Ramos (cell line): ENCODE results near the gene LRRTM3.

Experiments used
- in situ Hi-C: fragments of 300-500 bp; cut with MboI; formaldehyde crosslinking; loops from one replicate; pipeline ENCODE4 v1.14.3; 2022; ENCODE audit warnings: low sequenced_read_pairs; ENCODE audit not compliant: unreplicated experiment

LRRTM3 gene

DNA sequence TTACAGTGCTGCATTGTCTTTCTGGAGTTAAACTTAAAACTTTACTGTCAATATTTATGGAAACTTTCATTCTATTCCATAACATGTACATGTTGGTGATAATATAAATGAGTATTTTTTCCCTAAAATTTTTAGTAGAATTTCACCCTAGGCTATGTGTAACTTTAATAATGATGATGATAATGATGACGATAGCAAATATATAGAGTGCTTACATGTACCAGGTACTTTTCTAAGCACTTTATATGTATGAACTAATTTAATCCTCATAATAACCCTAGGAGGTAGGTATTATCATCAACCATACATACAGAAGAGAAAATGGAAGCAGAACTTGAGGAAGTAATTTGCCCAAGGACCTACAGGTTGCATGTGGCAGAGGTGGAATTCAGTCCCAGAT, 85.6 kb downstream of the LRRTM3 start:
- in situ Hi-C loops, result no loop called here

DNA sequence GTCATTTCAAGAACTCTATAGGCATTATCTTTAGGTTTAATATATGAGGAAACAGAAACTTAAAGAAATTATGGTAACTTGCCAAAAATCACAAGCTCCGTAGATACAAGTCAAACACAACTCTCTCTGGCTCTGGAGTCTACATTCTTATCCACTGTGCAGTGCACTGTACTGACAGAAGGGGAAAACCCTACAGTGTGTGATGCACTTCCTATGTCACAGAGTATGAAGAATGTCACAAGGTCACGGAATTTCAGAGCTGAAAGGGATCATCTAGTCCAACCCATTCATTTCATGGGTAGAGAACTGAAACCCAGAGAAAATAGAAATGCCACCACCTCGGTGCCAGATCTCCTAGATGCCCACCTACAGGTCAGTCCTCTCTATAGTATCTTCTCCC, 86.1 kb downstream of the LRRTM3 start:
- in situ Hi-C loops, result no loop called here

DNA sequence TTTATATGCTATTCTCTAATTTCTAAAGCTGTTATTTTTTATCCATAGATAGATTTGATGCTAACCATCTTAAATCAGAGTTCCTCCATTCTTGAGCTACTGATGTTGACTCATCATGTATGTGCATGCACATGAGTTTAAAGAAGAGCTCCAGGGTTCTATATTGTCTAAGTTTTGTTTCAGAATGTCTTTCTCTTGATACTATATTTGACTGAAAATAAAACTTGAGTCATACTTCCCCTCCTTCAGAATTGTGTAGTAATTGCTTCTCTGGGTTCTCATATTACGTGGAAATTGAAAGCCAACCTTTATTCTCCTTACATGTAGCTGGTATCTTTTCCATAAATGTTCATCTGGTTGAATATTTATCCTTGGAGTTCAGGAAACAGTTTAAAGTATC, 89.4 kb downstream of the LRRTM3 start:
- in situ Hi-C loops, result no loop called here

DNA sequence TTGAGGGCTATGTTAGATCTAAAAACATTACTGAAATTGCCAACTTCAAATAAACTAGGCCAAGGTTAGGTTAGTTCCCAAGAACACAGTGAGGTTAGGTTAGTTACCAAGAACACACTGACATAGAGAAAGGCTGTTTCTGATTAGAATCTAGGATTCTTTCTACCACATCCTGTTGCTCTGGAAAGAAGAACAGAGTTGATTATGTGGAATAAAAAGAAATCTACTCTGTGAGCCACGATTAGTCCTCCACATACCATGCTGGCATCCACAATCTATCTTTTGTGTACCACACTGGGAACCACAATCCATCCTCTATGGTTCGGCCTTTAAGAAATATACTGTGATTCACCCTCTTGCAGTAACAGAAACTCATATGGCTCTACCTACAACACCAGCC, 91.4 kb downstream of the LRRTM3 start:
- in situ Hi-C loops, result no loop called here

DNA sequence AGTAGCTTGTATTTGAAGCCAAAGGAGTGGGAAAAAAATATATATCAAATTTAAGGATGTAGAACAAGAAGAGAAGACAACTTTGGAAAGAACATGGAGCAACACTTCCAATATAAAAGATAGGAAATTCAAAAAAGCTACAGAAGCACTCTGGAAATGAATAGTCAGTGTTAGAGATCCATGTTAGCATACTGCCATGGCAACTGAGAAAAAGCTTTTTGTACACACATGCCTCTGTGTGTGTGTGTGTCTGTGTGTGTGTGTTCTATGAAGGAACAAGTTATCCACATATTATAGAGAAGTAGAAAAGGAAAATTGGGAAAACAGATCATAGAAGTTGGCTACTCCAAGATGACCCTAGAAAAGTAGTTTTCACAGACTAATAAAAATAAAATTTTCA, 96.3 kb downstream of the LRRTM3 start:
- in situ Hi-C loops, result no loop called here

DNA sequence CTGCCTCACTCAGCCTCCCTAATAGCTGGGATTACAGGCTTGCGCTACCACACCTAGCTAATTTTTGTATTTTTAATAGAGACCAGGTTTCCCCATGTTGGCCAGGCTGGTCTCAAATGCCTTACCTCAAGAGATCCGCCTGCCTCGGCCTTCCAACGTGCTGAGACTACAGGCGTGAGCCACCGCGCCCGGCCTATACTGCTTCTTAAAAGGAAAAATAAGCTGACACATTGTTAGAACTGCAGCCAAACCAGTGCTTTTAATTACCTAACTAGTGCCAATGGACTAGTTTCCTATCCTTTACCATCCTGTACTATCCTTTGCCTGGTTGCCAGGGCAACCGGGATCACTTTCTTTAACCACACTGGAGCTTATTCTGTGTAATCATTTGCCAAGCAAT, 108.0 kb downstream of the LRRTM3 start:
- in situ Hi-C loops, result no loop called here

DNA sequence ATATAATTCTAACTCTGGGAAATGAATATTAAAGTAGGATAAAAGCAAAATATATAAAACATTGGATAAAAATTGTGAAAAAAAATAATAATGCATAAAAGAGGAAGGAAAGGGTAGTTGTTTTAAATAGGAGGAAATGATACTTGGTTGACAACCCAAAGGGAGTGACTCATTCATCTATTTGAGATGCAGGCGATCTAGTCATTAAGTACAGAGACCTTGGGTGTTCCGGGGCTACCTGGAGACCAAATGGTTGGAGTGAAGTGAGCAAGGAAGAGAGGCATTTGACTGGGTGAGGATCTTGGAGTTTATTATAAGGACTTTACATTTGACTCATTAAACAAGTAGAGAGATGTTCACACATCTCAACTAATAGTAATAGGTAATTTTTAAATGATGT, 111.0 kb downstream of the LRRTM3 start:
- in situ Hi-C loops, result no loop called here

DNA sequence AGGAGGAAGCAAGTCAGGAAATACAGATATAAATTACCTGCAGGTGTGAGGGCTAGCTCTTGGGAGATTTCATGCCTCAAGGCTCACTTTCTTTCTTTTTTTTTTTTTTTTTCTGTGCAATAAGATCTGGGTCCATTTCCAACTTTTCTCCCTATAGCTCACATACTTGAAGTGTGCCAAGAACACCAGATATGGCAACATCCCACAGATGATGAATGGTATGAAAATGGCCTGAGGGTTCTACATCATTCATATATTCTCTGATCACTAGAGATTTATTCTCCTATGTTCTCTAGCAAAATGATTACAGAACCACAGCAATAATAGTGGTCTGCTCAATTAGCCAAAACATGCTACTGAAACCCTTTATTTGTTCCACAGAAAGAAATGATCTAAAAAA, 117.2 kb downstream of the LRRTM3 start:
- in situ Hi-C loops, result no loop called here

DNA sequence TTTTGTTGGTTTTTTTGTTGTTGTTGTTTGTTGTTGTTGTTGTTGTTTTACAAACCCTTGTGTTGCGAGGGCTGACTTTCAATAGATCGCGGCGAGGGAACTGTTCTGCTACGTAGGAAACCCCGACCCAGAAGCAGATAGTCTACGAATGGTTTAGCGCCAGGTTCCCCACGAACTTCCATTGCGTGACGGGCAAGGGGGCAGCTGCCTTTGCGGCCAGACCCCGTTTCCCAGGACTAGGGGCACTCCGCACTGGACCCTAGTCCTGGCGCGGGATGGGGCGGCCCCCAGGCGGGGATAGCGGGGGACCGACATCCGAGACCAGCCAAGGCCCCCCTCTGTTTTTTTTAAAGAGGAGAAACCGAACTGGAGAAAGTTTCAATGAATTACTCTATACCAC, 119.6 kb downstream of the LRRTM3 start:
- in situ Hi-C loops, result no loop called here

DNA sequence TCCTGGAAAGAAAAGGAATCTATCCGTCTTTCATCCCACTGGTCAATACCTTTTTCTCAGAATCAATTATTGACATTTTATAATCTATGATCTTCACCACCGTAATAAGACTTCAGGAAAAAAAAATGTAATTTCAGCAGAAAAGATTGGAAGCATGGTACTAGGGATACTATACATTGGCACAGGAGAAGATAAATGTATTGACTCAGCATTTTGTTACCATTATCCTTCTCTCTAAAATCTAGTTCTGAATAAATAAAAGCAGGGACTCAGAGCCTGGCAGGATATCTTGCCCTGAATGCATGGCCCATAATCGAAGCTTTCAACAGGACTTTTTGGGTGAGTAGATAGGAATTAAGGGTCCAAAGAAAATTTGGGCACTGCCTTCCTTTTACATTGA, 120.7 kb downstream of the LRRTM3 start:
- in situ Hi-C loops, result no loop called here

DNA sequence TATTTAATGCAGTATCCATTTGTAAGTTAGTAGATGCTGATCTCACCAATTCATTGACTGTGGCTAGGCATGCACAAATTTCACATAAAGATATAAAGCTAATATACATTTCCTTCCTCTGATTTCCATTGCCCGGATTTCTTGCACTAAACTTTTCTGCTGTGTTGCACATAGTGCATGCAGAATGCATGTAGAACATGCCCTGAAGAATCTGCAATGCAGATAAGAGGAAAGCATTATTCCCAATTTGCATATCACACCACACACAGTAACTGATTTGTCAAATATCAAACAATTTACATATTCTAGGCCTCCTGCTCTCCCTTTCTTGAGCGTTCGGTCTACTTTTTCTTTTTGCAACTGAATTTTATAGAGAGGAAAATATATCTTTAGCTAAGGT, 124.2 kb downstream of the LRRTM3 start:
- in situ Hi-C loops, result no loop called here

DNA sequence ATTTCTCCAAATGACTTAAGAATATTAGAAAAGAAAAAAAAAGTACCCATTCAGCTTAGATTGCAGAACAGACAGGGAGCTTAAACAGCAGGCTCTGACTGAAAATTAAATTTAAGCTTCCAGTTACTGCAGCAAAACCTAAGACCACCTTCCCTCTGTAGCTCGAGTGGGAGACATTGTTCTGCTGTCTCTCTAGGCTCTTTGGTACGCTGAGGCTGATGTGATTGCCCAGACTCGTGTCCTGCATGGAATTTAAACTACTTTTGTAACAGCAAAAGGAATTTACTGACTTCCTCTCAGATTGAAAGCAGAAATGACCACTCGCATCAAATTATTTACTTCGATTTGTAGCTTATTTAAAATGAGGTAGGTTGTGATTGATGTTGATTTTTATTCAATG, 124.6 kb downstream of the LRRTM3 start:
- in situ Hi-C loops, result no loop called here

DNA sequence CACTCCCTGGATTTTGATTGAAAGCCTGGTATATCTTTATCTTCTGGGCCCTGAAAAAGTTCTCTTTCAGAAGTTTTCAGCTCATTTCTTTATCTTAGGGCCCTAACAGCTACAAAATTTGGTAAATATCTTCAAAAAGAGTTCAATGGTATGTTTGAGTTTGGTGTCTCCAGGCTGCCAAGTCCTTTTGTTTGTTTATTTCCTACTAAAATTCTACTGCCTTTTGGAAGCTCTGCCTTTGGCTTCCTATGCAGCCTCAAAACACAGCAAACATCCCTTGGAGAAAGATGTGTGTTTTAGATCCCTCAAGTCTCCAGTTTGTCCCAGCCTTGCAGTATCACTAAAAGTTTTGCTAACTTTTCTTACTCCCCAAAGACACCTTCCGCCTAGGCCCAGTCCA, 146.8 kb downstream of the LRRTM3 start:
- in situ Hi-C loops, result no loop called here

DNA sequence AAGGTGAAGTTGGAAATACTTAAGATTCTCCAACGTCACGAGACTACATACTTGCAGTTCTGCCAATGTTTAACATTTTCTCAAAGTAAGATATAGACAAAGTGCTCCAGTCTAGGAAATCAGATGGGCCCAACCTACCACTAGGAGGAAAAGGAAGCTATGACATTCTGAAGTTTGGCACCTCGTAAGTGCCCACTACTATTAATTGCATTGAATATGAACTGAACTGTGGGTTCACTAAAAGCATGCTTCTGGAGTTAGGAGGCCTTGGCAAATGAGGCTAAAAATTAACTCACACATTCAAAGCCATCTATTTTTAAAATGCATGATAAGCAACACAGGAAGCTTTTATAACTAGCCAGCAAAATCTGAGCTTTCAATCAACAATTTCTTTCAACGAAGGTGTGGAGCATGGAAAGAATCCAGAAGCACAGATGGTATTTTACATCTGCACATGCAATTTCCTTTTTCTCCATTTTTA, 149.7 kb downstream of the LRRTM3 start:
- in situ Hi-C loops, result no loop called here

DNA sequence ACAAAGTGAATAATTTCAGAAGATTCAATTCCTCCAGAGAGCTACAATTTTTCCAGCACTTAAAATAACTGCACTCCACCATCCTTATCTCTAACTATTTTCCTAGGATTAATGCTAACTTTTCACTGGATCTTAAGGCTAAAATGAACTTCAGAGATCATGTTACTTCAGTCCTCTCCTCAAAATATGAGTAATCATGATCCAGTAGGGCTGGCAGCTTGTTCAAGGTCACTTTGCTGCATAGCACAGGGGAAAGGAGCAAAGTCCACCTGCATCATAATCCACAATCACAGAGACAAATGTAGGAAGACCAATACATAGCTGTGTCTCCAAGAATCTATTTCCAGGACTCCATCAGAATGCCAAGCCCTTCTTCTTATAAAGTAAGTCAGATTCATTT, 150.3 kb downstream of the LRRTM3 start:
- in situ Hi-C loops, result no loop called here

DNA sequence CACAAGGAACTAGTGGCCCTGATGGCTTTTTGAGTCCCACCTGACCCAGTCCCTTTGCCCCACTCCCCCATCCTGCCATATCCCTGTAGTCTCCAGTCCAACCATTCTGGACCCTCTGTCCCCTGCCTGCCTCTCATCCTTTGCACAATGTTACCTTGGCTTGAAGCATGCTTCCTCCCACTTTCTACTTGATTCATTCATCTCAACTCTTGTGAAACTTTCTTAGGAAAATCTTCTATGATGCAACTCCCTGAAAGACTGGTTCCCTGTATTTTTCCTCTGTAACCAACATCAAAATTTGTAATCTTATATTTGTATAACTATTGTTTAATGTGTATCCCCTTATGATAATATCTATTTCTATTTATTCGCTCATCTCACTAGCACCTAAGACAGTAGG, 151.5 kb downstream of the LRRTM3 start:
- in situ Hi-C loops, result no loop called here

DNA sequence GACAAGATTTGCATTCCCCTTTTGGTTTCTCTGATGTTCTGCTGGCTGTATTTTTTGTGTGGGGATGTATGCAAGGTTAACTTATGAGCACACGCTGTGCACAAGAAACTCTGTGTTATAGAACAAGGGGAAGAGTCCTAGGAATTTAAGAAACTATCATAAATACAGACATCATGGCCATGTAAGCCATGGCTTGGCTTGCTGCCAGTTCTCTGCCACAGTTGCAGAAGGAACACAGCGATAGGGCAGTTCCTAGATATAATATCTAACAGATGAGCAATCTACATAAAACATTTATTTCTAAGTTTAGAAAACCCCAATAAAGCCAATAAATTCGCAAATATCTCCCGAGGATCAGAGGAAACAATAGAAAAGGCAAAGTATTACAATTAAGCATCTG, 153.3 kb downstream of the LRRTM3 start:
- in situ Hi-C loops, result no loop called here

DNA sequence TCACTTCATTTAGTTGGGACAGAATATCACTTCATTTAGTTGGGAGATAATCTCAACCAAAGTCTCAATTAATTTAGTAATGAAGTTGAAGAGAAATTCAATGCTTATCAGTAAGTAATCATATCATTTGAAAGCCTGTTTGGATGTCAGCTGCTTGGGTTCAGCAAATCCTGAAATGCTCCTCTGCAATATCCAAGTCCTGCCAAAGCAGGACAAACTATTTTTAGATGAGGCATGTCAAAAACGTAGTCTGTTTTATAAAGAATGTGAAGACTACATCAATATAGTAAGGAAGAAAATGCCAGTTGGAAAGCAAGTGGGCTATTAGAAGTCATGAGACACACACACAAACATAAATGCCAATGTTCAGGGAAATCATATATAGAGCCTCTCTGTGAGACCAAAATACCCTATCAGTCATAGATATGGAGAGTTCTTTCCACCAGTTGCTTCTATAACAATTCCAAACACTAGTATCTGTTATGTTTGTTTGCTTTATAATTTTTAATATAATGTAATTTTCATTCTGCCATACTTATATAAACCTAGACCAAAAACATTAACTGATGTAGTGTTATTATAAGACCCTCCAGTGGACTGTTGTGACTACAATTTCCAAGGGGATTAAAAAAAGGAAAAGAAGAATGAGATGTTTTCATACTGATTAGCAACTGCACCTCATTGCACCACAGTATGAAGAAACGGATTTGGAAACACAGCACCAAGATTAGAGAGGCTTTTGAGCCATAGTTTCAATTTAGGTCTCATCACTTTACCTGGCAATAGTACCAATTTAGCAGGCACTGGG, 160.7 kb downstream of the LRRTM3 start:
- in situ Hi-C loops, result no loop called here

DNA sequence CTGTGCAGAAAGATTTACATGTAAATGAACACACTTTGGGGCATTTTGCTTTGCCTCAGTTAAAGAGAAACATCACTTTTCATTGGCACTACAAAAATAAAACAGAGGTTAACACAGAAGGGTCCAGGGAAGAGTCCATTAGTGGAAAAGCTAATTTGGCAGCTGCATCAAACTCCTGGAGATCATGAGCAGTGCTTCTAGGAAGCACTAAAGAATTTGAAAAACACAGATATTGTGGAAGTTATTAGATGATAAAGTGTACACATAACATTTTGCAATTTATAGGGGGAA, 161.2 kb downstream of the LRRTM3 start:
- in situ Hi-C loops, result no loop called here

DNA sequence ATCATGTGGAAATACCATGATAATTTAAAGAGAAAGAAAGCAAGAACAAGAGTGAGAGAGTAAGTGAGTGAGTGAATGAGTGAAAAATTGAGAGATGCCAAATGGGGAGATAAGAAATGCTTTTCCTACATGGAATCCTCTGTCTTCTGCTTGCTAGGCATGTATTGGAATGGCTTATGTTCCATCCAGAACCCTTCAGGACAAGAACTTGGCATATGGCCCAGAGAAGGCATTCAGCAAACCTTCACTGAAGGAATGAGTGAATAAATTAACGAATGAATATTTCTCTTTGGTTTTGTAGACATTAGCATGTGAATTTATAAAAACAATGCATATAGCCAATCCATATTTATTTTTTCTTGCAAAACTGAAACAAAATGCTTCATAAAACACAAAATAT, 162.2 kb downstream of the LRRTM3 start:
- in situ Hi-C loops, result no loop called here

DNA sequence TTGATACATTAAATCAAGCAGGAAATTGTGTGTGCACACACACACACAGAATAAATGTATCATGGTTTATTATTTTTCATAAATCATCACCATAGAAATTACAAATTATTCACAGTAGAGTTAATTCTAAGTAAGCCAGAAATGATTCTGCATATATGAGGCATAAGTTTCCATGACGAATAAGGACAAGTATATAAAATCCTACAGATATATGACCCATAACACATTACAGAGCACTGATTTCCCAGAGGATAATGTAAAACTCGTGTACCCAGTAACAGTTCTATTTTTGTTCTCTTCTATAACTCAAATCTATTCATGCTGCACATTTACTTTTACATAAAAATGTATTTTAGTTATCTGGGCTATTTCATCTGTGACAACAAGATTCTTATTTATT, 169.7 kb downstream of the LRRTM3 start:
- in situ Hi-C loops, result no loop called here

DNA sequence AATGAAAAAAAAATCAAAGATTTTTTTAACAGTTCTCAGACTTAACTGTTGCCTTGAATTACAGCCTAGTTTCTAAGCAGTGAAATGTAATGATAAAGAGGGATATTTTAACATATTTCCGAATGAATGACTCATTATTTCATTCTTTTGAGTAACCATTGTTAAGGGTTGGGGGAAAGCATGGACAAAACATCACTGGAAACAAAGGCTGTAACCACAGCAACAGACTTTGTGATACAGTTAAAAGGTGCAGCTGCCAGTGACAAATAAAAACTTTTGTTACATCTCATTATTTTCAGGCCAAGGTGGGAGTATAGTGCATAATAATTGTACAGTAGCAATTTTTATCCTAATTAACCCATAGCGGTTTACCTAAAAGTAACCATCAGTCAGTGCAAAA, 172.6 kb downstream of the LRRTM3 start:
- in situ Hi-C loops, result no loop called here

DNA sequence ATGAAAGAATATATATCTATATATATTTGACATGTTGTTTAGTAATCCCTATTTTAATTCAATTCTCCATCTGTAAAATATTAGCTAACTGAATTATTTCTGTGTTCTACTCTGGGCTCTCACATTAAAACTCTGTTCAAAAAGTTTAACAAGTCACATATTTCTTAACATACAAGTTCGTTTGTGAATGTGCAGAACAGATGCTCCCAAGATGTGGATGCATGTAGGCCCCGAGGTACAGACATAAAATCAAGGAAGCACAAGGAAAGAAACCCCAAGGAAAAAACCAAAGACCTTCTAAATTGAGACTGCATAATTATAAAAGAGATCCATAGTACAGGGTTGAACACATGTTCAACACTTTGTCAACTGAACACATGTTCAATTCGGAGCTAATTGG, 175.1 kb downstream of the LRRTM3 start:
- in situ Hi-C loops, result no loop called here
